PC-9 (cell line): ENCODE results near the gene CEACAM1.

ENCODE experiments used
- CTCF ChIP-seq: fragments of 200-600 bp; sonication (generic); conservative IDR thresholded peaks from 2 replicates; pipeline ENCODE4 v1.6.1; 2017; ENCODE audit warnings: mixed run types, antibody characterized with exemption, mild to moderate bottlenecking, moderate library complexity
- EZH2 ChIP-seq: fragments of 200-600 bp; sonication (generic); IDR thresholded peaks from 2 replicates; pipeline ENCODE4 v1.8.0; 2017; ENCODE audit warnings: antibody characterized with exemption, low read depth

DNA sequence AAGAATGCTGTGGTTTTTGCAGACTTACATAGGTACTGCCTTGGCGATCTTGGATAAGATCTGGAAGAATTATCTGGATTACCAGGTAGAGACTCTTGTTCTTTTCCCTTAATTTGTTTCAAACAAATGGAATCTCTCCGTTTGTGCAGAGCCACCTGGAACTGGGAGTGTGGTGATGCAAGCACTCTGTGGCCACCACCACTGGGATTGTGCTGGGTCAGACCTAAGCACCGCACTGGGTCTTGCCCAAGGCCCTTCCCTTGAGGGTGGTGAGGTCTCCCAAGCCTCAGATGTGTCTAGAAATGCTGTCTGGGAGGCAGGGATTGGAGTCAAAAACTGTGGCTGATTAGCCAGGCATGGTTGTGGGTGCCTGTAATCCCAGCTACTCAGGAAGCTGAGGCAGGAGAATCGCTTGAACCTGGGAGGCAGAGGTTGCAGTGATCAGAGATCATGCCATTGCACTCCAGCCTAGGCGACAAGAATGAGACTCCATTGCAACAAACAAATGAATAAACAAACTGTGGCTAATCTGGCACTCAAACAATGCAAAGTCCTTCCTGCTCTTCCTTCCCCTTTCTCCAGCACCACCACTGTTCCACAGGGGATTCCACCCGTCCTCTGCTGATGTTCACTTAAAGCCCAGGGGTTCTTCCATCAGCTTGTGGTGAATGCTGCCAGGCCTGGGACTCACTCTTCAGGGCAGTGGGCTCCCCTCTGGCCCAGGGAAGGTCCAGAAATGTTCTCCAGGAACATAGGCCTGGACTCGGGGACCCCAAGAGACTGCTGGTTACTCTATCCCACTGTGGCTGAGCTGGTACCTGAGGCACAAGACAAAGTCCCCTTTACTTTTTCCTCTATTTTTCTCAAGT lies 10.8 kb upstream of the CEACAM1 start:
- TF ChIP-seq CTCF = no peak
- TF ChIP-seq EZH2 = no peak
